ENCODE data around the gene TOP2A. TPM values are rescaled to one million over a fixed set of nuclear protein-coding genes. Genes with fewer than 3 reads are reported as not detected.
"Not testable (repeated sequence)": the region's sequence is repeated elsewhere in the genome, so short reads cannot be mapped to it uniquely, and the experiment has no call there.

TOP2A gene
- total and polyA plus RNA-seq, 10 donors = 5.5 to 37.5 (median 13.5) TPM

- DNase-seq = no peak
- Histone ChIP-seq H3K4me3 (no peak overlapping the region), H3K4me1 (peaks cover 0 to 8% (median 0%) of the 10 kb centered on the region in 6 donors), H3K27me3 (replicated peaks in 1 of 7) (peaks cover 0 to 4% (median 0%) of the 10 kb centered on the region in 7 donors), H3K9me3 (no peaks in the 10 kb centered on the region), H3K27ac (no peak overlapping the region), H3K36me3 (no peaks in the 10 kb centered on the region)
- intact Hi-C loops (cut with DNase I; ENCODE audit: low total_unique reads) = no loop called here
- TF ChIP-seq POLR2A (IDR thresholded peaks at IDR 0.05) (no peak), CTCF (IDR thresholded peaks at IDR 0.05 in 8 of 11, conservative IDR thresholded peaks at IDR 0.05 in 3 of 11) (no peak), POLR2AphosphoS5 (IDR thresholded peaks at IDR 0.05) (no peak)
- 84 to 96% (median 89%) methylated on average over 8 of the region's 8 CpGs for WGBS, 5 donors
Observed at GRCh38 chr17:40373999-40374398, 43.7 kb downstream of the TOP2A start.

GRCh38 chr17:40373324-40373723, 44.4 kb downstream of the TOP2A start:
- H3K27ac ChIP-seq = no peak overlapping the region
- H3K4me3 ChIP-seq = no peak overlapping the region
- peaks cover 0 to 8% (median 0%) of the 10 kb centered on the region in 6 donors for H3K4me1 ChIP-seq
- H3K36me3 ChIP-seq = no peaks in the 10 kb centered on the region
- no peaks in the 10 kb centered on the region for H3K9me3 ChIP-seq
- intact Hi-C loops (cut with DNase I; ENCODE audit: low total_unique reads) = no loop called here
- no peak for TF ChIP-seq POLR2AphosphoS5 (IDR thresholded peaks at IDR 0.05)
- no peak for TF ChIP-seq POLR2A (IDR thresholded peaks at IDR 0.05)
- H3K27me3 ChIP-seq (replicated peaks in 1 of 7) = peaks cover 0 to 4% (median 0%) of the 10 kb centered on the region in 7 donors
- WGBS, 5 donors = 73 to 88% (median 77%) methylated on average over 4 of the region's 4 CpGs
- no peak for DNase-seq

- H3K36me3 ChIP-seq; DNase-seq; intact Hi-C loops (cut with DNase I; ENCODE audit: low total_unique reads); H3K9me3 ChIP-seq; H3K27ac ChIP-seq; H3K27me3 ChIP-seq (replicated peaks in 1 of 7); H3K4me1 ChIP-seq; H3K4me3 ChIP-seq: not testable (repeated sequence)
- 53 to 64% (median 58%) methylated on average over 4 of the region's 4 CpGs for WGBS, 5 donors
Observed at GRCh38 chr17:40372644-40373043, 45.1 kb downstream of the TOP2A start.

- no peak overlapping the region for H3K4me3 ChIP-seq
- H3K27ac ChIP-seq = no peak overlapping the region
- no peaks in the 10 kb centered on the region for H3K36me3 ChIP-seq
- no peak for TF ChIP-seq CTCF (IDR thresholded peaks at IDR 0.05 in 8 of 11, conservative IDR thresholded peaks at IDR 0.05 in 3 of 11)
- no peak for TF ChIP-seq POLR2A (IDR thresholded peaks at IDR 0.05)
- no peak for TF ChIP-seq POLR2AphosphoS5 (IDR thresholded peaks at IDR 0.05)
- H3K4me1 ChIP-seq = peaks cover 0 to 8% (median 0%) of the 10 kb centered on the region in 6 donors
- no peaks in the 10 kb centered on the region for H3K9me3 ChIP-seq
- DNase-seq = no peak
- intact Hi-C loops (cut with DNase I; ENCODE audit: low total_unique reads) = no loop called here
- 84 to 100% (median 98%) methylated on average over 2 of the region's 2 CpGs for WGBS, 5 donors
- peaks cover 0 to 4% (median 0%) of the 10 kb centered on the region in 7 donors for H3K27me3 ChIP-seq (replicated peaks in 1 of 7)
Observed at GRCh38 chr17:40372031-40372430, 45.7 kb downstream of the TOP2A start.

- Histone ChIP-seq H3K4me1 (peaks cover 0 to 8% (median 0%) of the 10 kb centered on the region in 6 donors), H3K9me3 (no peaks in the 10 kb centered on the region), H3K27me3 (replicated peaks in 1 of 7) (peaks cover 0 to 4% (median 0%) of the 10 kb centered on the region in 7 donors), H3K27ac (no peak overlapping the region), H3K36me3 (no peaks in the 10 kb centered on the region), H3K4me3 (no peak overlapping the region)
- TF ChIP-seq POLR2A (IDR thresholded peaks at IDR 0.05) (no peak), POLR2AphosphoS5 (IDR thresholded peaks at IDR 0.05) (peak in 2 of 3 donors; percentile 20 to 34), CTCF (IDR thresholded peaks at IDR 0.05 in 8 of 11, conservative IDR thresholded peaks at IDR 0.05 in 3 of 11) (no peak)
- no peak for DNase-seq
- intact Hi-C loops (cut with DNase I; ENCODE audit: low total_unique reads) = no loop called here
- 67 to 79% (median 76%) methylated on average over 16 of the region's 16 CpGs for WGBS, 5 donors
Observed at GRCh38 chr17:40371261-40371929, 46.3 kb downstream of the TOP2A start.
